Transverse colon (tissue), 4 donors: ENCODE measurements around the gene GPR39. TPM values are rescaled to one million over a fixed set of nuclear protein-coding genes. Genes with fewer than 3 reads are reported as not detected.

ENCODE experiments used
- DNase-seq: peaks from one replicate; pipeline ENCODE4 v3.0.0-alpha.2; 2019
- H3K27ac ChIP-seq, 4 donors: fragments of 200-600 bp; sonication (generic); 2 replicates each; pipeline ENCODE4 v1.5.1; 2016 to 2018; ENCODE audit warnings: inconsistent platforms in 4 of 4
- H3K27me3 ChIP-seq: fragments of 200-600 bp; sonication (generic); 2 replicates; pipeline ENCODE4 v1.5.1; 2017; ENCODE audit warnings: inconsistent platforms
- H3K36me3 ChIP-seq, 4 donors: fragments of 200-600 bp; sonication (generic); 2 replicates each; pipeline ENCODE4 v1.5.1; 2017 to 2019; ENCODE audit warnings: inconsistent platforms in 4 of 4
- H3K4me1 ChIP-seq, 4 donors: fragments of 200-600 bp; sonication (generic); 2 replicates each; pipeline ENCODE4 v1.5.1; 2017 to 2020; ENCODE audit warnings: inconsistent platforms in 4 of 4
- H3K4me3 ChIP-seq, 4 donors: fragments of 200-600 bp; sonication (generic); 1 replicate in 1 of 4; 2 replicates in 3 of 4; pipeline versions ENCODE4 v1.5.1 to v1.6.1; 2017 to 2019; ENCODE audit warnings: inconsistent platforms in 4 of 4
- H3K9me3 ChIP-seq, 2 donors: fragments of 200-600 bp; sonication (generic); 2 replicates each; pipeline ENCODE4 v1.5.1; 2017 to 2019; ENCODE audit warnings: inconsistent platforms in 2 of 2
- EP300 ChIP-seq: sonication (generic); formaldehyde crosslinking; IDR thresholded peaks from one replicate; pipeline ENCODE4 v1.6.1; 2017; ENCODE audit warnings: antibody characterized with exemption, low read depth
- POLR2A ChIP-seq: fragments of 450-650 bp; IDR thresholded peaks from one replicate; pipeline ENCODE4 v1.6.1; 2016; ENCODE audit warnings: antibody characterized with exemption, mild to moderate bottlenecking, moderate library complexity
- POLR2AphosphoS5 ChIP-seq, 3 donors: sonication (generic); formaldehyde crosslinking; IDR thresholded peaks; one replicate each; pipeline ENCODE4 v1.6.1; 2016; ENCODE audit warnings: antibody characterized with exemption in 3 of 3
- WGBS, 2 donors: methylation state at CpG; one replicate each; pipeline ENCODE4 v1.1.5; 2018; ENCODE audit warnings: low coverage in 1 of 2; 5-methylcytosine and 5-hydroxymethylcytosine counted together
- in situ Hi-C, 4 donors: fragments of 200-750 bp; cut with MboI; loops; one replicate each; pipeline versions ENCODE4 v1.15.0 to v1.15.1; 2017; ENCODE audit warnings: low sequenced_read_pairs in 3 of 4, low pct_ligation_motif_present in 1 of 4, low pct_unique_long_range_greater_than_20kb in 1 of 4
- intact Hi-C: fragments of 100-400 bp; cut with DNase I; formaldehyde crosslinking; loops from one replicate; pipeline ENCODE4 v1.15.1; 2023; ENCODE audit warnings: low total_unique reads
- total RNA-seq, 4 donors: library from RNA; depleted of rRNA; stranded (reverse); fragments of >200 nt; gene quantifications; one replicate each; pipeline ENCODE4 v1.1.0, GENCODE V29; 2016
- TF ChIP-seq, protein P1 (sequence below), 5 experiments: fragments of 200-600 bp in 3 of 5; fragments of 450-650 bp in 2 of 5; sonication (generic) in 3 of 5; IDR thresholded peaks; 1 replicate in 2 of 5; 2 replicates in 3 of 5; pipeline ENCODE4 v1.5.1; 2016 to 2017; ENCODE audit warnings: antibody characterized with exemption in 5 of 5, inconsistent platforms in 3 of 5, mild to moderate bottlenecking in 2 of 5, moderate library complexity in 1 of 5

GPR39 gene
- total RNA-seq, 4 donors from 2014 or later, result 26.3 to 85.3 (median 39.6) TPM

DNA sequence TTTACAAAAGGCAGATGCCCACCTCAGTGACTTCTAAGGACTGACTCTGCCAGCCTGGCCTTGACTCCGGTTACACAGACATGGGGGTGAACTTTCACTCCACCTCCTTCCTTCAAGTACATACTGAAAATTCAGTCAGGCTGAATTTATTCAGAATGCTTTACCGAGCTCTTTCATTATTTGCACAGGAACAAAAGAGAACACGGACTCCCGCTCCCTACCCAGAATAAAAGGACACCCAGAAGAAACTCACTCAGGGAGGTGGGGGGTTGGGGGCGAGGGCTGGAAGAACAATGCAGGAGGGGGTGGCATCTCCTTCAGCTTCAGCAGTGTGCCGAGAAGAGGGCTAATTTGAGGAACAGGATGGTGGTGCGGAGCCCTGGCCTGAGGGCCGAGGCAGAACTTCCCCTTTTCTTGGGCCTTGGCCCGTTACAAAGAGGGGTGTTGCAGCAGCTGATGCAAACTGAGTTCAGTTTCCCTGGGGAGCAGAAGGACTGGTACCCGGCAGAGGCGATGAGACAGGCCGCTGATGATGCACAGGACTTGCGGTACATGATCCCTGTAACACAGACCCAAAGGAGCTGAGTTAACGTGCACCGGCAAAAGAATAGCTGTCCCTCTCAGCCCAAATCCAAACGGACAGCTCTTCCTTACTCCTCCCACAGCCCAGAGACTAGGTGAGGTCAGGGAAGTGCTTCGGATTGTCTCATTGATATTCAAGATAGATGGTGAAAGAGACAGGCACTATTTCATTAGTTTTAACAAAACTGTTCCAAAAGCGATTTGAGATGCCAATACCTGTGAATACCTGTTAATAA is 229.3 kb downstream of the GPR39 start:
- no peak overlapping the region for H3K27ac ChIP-seq
- H3K27me3 ChIP-seq, result no peaks in the 10 kb centered on the region
- 73 to 78% methylated on average over 15 to 18 of the region's 18 CpGs for whole genome bisulfite sequencing, 2 donors
- no peaks in the 10 kb centered on the region for H3K4me1 ChIP-seq
- no peaks in the 10 kb centered on the region for H3K36me3 ChIP-seq
- intact Hi-C loops, result no loop called here
- no peaks in the 10 kb centered on the region for H3K9me3 ChIP-seq
- TF ChIP-seq EP300 (no peak), POLR2AphosphoS5 (IDR thresholded peaks at IDR 0.05) (no peak), POLR2A (no peak)
- TF ChIP-seq, protein P1, sequence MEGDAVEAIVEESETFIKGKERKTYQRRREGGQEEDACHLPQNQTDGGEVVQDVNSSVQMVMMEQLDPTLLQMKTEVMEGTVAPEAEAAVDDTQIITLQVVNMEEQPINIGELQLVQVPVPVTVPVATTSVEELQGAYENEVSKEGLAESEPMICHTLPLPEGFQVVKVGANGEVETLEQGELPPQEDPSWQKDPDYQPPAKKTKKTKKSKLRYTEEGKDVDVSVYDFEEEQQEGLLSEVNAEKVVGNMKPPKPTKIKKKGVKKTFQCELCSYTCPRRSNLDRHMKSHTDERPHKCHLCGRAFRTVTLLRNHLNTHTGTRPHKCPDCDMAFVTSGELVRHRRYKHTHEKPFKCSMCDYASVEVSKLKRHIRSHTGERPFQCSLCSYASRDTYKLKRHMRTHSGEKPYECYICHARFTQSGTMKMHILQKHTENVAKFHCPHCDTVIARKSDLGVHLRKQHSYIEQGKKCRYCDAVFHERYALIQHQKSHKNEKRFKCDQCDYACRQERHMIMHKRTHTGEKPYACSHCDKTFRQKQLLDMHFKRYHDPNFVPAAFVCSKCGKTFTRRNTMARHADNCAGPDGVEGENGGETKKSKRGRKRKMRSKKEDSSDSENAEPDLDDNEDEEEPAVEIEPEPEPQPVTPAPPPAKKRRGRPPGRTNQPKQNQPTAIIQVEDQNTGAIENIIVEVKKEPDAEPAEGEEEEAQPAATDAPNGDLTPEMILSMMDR (IDR thresholded peaks at IDR 0.05), result no peak
- no peak for DNase-seq
- H3K4me3 ChIP-seq, result no peak overlapping the region
- in situ Hi-C loops, result no loop called here

DNA sequence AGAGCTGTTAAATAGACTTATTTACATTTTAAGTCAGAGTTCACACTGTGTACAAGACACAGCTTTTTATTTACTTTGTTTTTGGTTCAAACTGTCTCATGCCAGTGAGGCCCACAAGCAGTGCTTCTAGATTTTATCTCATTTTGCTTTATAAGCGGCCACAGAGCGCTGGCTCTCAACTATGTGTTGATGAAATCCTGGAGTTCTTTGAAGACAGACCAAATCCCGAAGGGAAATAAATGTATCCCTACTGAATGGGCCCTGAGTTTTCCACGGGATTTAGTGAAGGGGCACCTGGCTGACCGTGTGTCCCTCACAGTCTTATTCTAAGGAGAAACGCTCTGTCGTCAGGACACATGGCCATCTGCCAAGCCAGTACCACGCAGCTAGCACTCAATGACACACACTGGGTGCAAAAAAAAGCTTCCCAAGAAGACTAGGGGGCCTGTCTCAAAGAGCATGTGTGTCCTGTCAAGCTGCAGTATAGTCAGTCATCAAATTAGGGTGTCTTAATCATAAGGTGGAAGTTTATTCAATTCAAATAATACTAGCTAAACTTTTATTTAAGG is 230.0 kb downstream of the GPR39 start:
- Histone ChIP-seq H3K27me3 (no peaks in the 10 kb centered on the region), H3K4me1 (no peaks in the 10 kb centered on the region), H3K36me3 (no peaks in the 10 kb centered on the region), H3K9me3 (no peaks in the 10 kb centered on the region), H3K27ac (no peak overlapping the region), H3K4me3 (no peak overlapping the region)
- intact Hi-C loops, result no loop called here
- DNase-seq, result no peak
- TF ChIP-seq POLR2A (no peak), POLR2AphosphoS5 (IDR thresholded peaks at IDR 0.05) (no peak), EP300 (no peak)
- TF ChIP-seq, protein P1 (IDR thresholded peaks at IDR 0.05), result no peak
- 77 to 93% methylated on average over 2 to 8 of the region's 8 CpGs for WGBS, 2 donors
- in situ Hi-C loops, result no loop called here

DNA sequence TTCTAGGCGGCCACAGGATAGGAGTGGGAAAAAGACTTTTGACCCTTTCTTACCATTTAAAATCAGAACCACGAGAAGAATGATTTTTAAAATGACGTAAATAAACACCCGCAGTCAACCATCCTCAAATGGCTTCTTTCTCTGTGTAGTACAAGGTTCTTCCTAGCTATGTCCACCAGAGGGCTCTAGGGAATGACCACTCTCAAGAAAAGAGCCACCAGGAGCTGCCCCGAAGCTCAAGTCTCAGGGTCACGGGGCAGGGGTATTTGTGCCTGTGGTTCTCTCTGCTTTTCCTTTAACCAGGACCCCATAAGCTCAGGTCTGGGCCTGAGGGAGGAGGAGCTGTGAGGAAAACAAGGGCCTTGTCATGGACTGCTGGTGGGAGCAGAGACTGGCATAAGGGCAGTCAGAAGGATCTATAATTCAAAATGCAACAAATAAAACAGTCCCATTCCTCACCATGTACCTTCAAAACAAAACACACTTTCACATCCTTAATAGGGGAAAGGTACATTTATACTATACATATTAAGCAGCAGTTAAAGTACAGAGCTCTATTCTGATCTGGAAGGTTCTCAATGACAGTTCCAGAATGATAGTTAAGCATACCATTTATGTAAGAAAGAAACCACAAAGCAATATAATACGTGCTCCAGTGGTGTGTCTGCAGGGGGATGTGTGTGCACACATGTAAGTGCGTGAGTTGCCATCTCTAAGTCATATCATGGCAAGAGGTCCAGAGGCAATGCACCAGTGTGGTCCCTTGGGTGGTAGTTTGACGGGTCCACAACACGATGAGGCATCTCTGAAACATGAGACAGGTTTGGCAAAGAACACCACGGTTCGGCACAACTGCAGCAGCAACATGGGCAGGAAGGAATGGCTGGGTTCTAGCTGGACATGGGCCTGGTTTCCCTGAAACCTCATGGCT is 234.8 kb downstream of the GPR39 start:
- Histone ChIP-seq H3K36me3 (no peaks in the 10 kb centered on the region), H3K4me1 (no peaks in the 10 kb centered on the region), H3K4me3 (no peak overlapping the region), H3K9me3 (no peaks in the 10 kb centered on the region), H3K27me3 (no peaks in the 10 kb centered on the region), H3K27ac (no peak overlapping the region)
- WGBS, 2 donors, result 77 to 79% methylated on average over 5 to 12 of the region's 12 CpGs
- in situ Hi-C loops (loop anchor here in 1 of 4 donors (25.0 kb wide), 1 partner anchor 511 kb away; no protein-coding TSS in a partner anchor), intact Hi-C loops (no loop called here)
- TF ChIP-seq POLR2A, result no peak
- TF ChIP-seq, protein P1 (IDR thresholded peaks at IDR 0.05), result peak in 3 of 5 experiments; percentile 18 to 55 (median 53)
- TF ChIP-seq POLR2AphosphoS5 (IDR thresholded peaks at IDR 0.05), result no peak
- TF ChIP-seq EP300, result no peak
- no peak for DNase-seq

DNA sequence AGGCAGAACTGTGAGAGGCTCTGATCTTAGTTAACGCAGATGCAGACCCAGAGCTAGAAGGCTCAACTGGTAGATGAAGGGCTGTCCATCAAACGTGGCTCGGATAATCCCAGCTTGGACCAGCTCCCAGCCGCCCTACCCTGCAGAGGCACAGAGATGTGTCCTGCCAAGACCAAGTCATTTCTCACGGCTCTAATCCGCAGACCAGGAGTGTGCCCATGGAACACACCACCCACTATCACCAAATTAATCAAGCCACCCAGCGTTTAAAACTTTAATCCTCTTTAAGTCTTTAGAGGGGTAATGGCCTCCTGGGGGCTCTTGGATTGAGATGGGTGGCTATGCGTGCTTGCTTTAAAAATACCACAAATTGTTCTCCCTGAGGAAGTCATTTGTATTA is 235.9 kb downstream of the GPR39 start:
- 67 to 78% methylated on average over 2 to 8 of the region's 8 CpGs for WGBS, 2 donors
- Histone ChIP-seq H3K4me1 (no peaks in the 10 kb centered on the region), H3K9me3 (no peaks in the 10 kb centered on the region), H3K27ac (no peak overlapping the region), H3K4me3 (no peak overlapping the region), H3K36me3 (no peaks in the 10 kb centered on the region), H3K27me3 (no peaks in the 10 kb centered on the region)
- no peak for TF ChIP-seq POLR2A
- TF ChIP-seq POLR2AphosphoS5 (IDR thresholded peaks at IDR 0.05), result no peak
- no peak for TF ChIP-seq EP300
- TF ChIP-seq, protein P1 (IDR thresholded peaks at IDR 0.05), result no peak
- no peak for DNase-seq
- in situ Hi-C loops (loop anchor here in 1 of 4 donors (25.0 kb wide), 1 partner anchor 510 kb away; no protein-coding TSS in a partner anchor), intact Hi-C loops (no loop called here)
